Activated CD8-positive, alpha-beta T cell treated with anti-CD3 and anti-CD28 coated beads, Interleukin-2, amount 10 ng/mL, durations not matched to agents 7 days and 5 days (primary cell): ENCODE data around the gene FES. TPM values are rescaled to one million over a fixed set of nuclear protein-coding genes. Genes with fewer than 3 reads are reported as not detected.

Source experiments
- total RNA-seq, 2 experiments: library from RNA; stranded (reverse); gene quantifications; one replicate each; pipeline ENCODE4 v1.2.3, GENCODE V29; 2021

Gene FES
- total RNA-seq, 2 experiments from 2014 or later: 10.5 to 11.1 TPM

Other genes with a start within 250 kb of the FES start
- gene BLM, start 167.2 kb upstream of the FES start, total RNA-seq: 10 to 100 TPM; 52.3 to 57.4 TPM
- 10 to 100 TPM; 86.0 to 86.5 TPM for gene FURIN, start 15.9 kb upstream of the FES start, total RNA-seq
- gene MAN2A2, start 18.8 kb downstream of the FES start, total RNA-seq: 10 to 100 TPM; 82.7 to 97.7 TPM
- 10 to 100 TPM; 23.8 to 26.9 TPM for gene HDDC3, start 48.0 kb downstream of the FES start, total RNA-seq
- 10 to 100 TPM; 74.6 to 81.4 TPM for gene UNC45A, start 50.8 kb downstream of the FES start, total RNA-seq
- gene RCCD1, start 70.4 kb downstream of the FES start, total RNA-seq: 10 to 100 TPM; 30.1 to 31.9 TPM
- 100 to 1,000 TPM; 180 to 189 TPM for gene PRC1, start 110.0 kb downstream of the FES start, total RNA-seq
- gene VPS33B, start 138.1 kb downstream of the FES start, total RNA-seq: 10 to 100 TPM; 16.6 to 21.2 TPM
- not detected for gene SV2B, start 215.8 kb downstream of the FES start, total RNA-seq